HepG2 (cell line): ENCODE measurements around the gene NLGN4X.

Experiments used
- EZH2 ChIP-seq: conservative IDR thresholded peaks from 2 replicates; pipeline ENCODE4 v1.6.1; 2012; ENCODE audit warnings: mild to moderate bottlenecking, low read depth, low read length, moderate library complexity
- KLF9 ChIP-seq: IDR thresholded peaks from 2 replicates; pipeline ENCODE4 v1.6.1; 2016; ENCODE audit warnings: low read depth
- ZMYM3 ChIP-seq: sonication (generic); formaldehyde crosslinking; IDR thresholded peaks from 2 replicates; pipeline ENCODE4 v1.5.1; 2020; ENCODE audit warnings: mild to moderate bottlenecking, missing genetic modification reagents
- TF ChIP-seq, protein P1 (sequence below): sonication (generic); formaldehyde crosslinking; IDR thresholded peaks from 2 replicates; pipeline ENCODE4 v1.4.0; 2020; ENCODE audit warnings: missing genetic modification reagents, mild to moderate bottlenecking, borderline replicate concordance
- TF ChIP-seq, protein P2 (sequence below): sonication (generic); formaldehyde crosslinking; IDR thresholded peaks from 2 replicates; pipeline ENCODE4 v1.4.0; 2020; ENCODE audit warnings: mild to moderate bottlenecking, missing genetic modification reagents
- TF ChIP-seq, protein P3 (sequence below): sonication (generic); formaldehyde crosslinking; IDR thresholded peaks from 2 replicates; pipeline ENCODE4 v1.5.0; 2020; ENCODE audit warnings: mild to moderate bottlenecking, missing genetic modification reagents, moderate library complexity

DNA sequence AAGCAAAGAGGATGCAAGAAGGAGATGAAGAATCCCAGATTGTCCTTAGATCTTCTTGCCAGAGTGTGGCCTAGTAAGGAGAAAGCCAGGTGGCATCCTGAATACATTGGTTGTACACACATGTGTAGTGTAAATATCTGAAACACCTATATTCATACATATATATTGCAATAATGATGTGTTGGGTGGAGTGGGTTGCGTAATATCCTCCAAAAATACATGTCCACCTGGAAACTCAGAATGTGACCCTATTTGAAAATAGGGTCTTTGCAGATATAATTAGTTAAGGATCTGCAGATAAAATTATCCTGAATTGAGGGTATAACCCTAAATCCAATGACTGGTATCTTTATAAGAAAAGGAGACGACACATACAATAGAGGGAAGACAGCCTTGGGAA, 216.3 kb downstream of the NLGN4X start:
- TF ChIP-seq EZH2 (no peak), KLF9 (no peak), ZMYM3 (no peak)
- TF ChIP-seq, protein P1, sequence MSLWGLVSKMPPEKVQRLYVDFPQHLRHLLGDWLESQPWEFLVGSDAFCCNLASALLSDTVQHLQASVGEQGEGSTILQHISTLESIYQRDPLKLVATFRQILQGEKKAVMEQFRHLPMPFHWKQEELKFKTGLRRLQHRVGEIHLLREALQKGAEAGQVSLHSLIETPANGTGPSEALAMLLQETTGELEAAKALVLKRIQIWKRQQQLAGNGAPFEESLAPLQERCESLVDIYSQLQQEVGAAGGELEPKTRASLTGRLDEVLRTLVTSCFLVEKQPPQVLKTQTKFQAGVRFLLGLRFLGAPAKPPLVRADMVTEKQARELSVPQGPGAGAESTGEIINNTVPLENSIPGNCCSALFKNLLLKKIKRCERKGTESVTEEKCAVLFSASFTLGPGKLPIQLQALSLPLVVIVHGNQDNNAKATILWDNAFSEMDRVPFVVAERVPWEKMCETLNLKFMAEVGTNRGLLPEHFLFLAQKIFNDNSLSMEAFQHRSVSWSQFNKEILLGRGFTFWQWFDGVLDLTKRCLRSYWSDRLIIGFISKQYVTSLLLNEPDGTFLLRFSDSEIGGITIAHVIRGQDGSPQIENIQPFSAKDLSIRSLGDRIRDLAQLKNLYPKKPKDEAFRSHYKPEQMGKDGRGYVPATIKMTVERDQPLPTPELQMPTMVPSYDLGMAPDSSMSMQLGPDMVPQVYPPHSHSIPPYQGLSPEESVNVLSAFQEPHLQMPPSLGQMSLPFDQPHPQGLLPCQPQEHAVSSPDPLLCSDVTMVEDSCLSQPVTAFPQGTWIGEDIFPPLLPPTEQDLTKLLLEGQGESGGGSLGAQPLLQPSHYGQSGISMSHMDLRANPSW (CRISPR knock-in tag), result no peak
- TF ChIP-seq, protein P2, sequence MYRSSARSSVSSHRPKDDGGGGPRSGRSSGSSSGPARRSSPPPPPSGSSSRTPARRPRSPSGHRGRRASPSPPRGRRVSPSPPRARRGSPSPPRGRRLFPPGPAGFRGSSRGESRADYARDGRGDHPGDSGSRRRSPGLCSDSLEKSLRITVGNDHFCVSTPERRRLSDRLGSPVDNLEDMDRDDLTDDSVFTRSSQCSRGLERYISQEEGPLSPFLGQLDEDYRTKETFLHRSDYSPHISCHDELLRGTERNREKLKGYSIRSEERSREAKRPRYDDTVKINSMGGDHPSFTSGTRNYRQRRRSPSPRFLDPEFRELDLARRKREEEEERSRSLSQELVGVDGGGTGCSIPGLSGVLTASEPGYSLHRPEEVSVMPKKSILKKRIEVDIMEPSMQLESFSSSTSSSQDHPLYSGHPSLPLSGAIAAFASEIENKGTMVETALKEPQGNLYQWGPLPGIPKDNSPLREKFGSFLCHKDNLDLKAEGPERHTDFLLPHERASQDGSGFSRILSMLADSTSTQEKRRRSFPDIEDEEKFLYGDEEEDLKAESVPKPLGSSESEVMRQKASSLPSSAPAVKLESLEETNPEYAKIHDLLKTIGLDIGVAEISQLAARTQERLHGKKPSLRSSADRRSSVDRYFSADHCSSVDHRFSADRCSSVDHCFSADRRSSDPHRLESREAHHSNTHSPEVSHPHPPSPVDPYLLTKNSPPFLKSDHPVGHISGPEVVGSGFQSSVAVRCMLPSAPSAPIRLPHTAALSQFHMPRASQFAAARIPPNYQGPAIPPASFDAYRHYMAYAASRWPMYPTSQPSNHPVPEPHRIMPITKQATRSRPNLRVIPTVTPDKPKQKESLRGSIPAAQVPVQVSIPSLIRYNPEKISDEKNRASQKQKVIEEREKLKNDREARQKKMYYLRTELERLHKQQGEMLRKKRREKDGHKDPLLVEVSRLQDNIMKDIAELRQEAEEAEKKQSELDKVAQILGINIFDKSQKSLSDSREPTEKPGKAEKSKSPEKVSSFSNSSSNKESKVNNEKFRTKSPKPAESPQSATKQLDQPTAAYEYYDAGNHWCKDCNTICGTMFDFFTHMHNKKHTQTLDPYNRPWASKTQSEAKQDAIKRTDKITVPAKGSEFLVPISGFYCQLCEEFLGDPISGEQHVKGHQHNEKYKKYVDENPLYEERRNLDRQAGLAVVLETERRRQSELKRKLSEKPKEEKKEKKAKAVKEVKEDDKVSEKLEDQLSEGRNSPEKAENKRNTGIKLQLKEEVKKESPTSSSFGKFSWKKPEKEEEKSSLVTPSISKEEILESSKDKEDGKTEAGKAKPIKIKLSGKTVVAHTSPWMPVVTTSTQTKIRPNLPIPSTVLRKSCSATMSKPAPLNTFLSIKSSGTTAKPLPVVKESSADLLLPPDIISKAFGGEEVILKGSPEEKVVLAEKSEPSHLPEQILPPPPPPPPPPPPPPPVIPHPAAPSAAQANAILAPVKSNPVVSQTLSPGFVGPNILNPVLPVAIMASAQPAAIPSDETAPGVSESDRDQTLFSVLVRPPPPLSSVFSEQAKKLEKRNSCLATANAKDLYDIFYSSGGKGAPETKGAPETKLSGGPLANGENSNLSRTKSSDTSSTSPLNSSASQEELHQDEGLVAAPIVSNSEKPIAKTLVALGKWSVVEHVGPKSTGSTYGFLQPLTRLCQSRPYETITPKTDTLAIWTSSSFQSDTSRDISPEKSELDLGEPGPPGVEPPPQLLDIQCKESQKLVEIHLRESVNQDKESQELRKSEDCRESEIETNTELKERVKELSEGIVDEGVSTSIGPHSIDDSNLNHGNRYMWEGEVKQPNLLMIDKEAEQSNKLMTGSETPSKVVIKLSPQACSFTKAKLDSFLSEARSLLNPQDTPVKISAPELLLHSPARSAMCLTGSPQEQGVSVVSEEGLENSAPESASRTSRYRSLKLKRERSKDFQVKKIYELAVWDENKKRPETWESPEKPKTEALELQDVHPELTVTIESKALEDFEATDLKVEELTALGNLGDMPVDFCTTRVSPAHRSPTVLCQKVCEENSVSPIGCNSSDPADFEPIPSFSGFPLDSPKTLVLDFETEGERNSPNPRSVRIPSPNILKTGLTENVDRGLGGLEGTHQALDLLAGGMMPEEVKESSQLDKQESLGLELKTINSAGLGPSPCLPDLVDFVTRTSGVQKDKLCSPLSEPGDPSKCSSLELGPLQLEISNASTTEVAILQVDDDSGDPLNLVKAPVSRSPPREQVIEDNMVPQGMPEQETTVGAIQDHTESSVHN, result no peak
- TF ChIP-seq, protein P3, sequence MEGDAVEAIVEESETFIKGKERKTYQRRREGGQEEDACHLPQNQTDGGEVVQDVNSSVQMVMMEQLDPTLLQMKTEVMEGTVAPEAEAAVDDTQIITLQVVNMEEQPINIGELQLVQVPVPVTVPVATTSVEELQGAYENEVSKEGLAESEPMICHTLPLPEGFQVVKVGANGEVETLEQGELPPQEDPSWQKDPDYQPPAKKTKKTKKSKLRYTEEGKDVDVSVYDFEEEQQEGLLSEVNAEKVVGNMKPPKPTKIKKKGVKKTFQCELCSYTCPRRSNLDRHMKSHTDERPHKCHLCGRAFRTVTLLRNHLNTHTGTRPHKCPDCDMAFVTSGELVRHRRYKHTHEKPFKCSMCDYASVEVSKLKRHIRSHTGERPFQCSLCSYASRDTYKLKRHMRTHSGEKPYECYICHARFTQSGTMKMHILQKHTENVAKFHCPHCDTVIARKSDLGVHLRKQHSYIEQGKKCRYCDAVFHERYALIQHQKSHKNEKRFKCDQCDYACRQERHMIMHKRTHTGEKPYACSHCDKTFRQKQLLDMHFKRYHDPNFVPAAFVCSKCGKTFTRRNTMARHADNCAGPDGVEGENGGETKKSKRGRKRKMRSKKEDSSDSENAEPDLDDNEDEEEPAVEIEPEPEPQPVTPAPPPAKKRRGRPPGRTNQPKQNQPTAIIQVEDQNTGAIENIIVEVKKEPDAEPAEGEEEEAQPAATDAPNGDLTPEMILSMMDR (CRISPR knock-in tag), result no peak
